K562 (cell line): ENCODE measurements around the gene ELOVL2. TPM values are rescaled to one million over a fixed set of nuclear protein-coding genes. Genes with fewer than 3 reads are reported as not detected.
A peak's percentile ranks its signal among the peaks of the same experiment; 100 is the strongest.

Experiments used
- ATAC-seq: fragments of 200-7000 bp; cut with Tn5 transposase; 3 replicates; pipeline ENCODE4 v1.9.1; 2020; ENCODE audit warnings: moderate library complexity
- BruUV-seq: library from RNA; stranded (reverse); fragments of 400-500 nt; replicated peaks from 2 replicates; lab custom pipeline; 2021; lab: Mats Ljungman, UMichigan
- CTCF ChIA-PET: fragments of 300-600 bp; formaldehyde crosslinking; extraction: SDS; loops from one replicate; lab custom pipeline; 2021; ENCODE audit warnings: low intra/inter-chr PET ratio; lab: Yijun Ruan, JAX
- POLR2A ChIA-PET: fragments of 300-600, 350-650 bp; sonication (Branson Sonifier 250); formaldehyde crosslinking; extraction: SDS; loops from one replicate; lab custom pipeline; 2021; ENCODE audit warnings: antibody characterized with exemption, inconsistent platforms; lab: Yijun Ruan, JAX
- DNase-seq, 4 experiments: peaks; one replicate each; pipeline versions ENCODE4 v3.0.0 to v3.0.0-alpha.2; 2011 to 2018; ENCODE audit warnings: low spot score in 3 of 4, mixed read lengths in 3 of 4; ENCODE audit errors: extremely low read depth in 1 of 4
- FAIRE-seq: peaks from 2 replicates; lab custom pipeline; 2011; peaks lifted over from hg19 to GRCh38; lab: Jason Lieb, UNC
- H2AFZ ChIP-seq: 2 replicates; pipeline ENCODE4 v1.6.0; 2011; ENCODE audit warnings: low read depth, low read length, control low read depth, inconsistent platforms
- H3K27ac ChIP-seq: fragments of 200-600 bp; 3 replicates; pipeline ENCODE4 v1.8.0; 2011; ENCODE audit warnings: low read depth, mild to moderate bottlenecking, control low read depth, inconsistent platforms, low read length, moderate library complexity, mixed read lengths; ENCODE audit errors: extremely low read depth
- H3K27me3 ChIP-seq, 2 experiments: fragments of 300-600 bp in 1 of 2; 2 replicates in 1 of 2; 3 replicates in 1 of 2; pipeline versions ENCODE4 v1.6.0 to v1.8.0; 2011; ENCODE audit warnings: inconsistent platforms in 2 of 2, low read length in 2 of 2, mild to moderate bottlenecking in 1 of 2, mixed read lengths in 1 of 2, moderate library complexity in 1 of 2; ENCODE audit not compliant: control insufficient read depth in 2 of 2, insufficient read depth in 2 of 2
- H3K36me3 ChIP-seq: fragments of 300-600 bp; 3 replicates; pipeline ENCODE4 v1.8.0; 2011; ENCODE audit warnings: mild to moderate bottlenecking, low read length, inconsistent platforms; ENCODE audit not compliant: control insufficient read depth, insufficient read depth
- H3K4me1 ChIP-seq, 2 experiments: fragments of 200-600 bp in 1 of 2; replicated peaks in 1 of 2; 2 replicates in 1 of 2; 3 replicates in 1 of 2; pipeline versions ENCODE4 v1.5.1 to v1.8.0; 2011; ENCODE audit warnings: inconsistent platforms in 2 of 2, low read length in 2 of 2, mild to moderate bottlenecking in 1 of 2, mixed read lengths in 1 of 2, moderate library complexity in 1 of 2; ENCODE audit not compliant: control insufficient read depth in 2 of 2, insufficient read depth in 2 of 2
- H3K4me2 ChIP-seq: 2 replicates; pipeline ENCODE4 v1.6.1; 2011; ENCODE audit warnings: low read length, control low read depth, inconsistent platforms, mixed read lengths; ENCODE audit not compliant: insufficient read depth
- H3K4me3 ChIP-seq: fragments of 200-600 bp; sonication (generic), shearing (Covaris generic); 2 replicates; pipeline ENCODE4 v1.5.1; 2016; ENCODE audit warnings: control low read depth, inconsistent platforms
- H3K79me2 ChIP-seq: fragments of 200-600 bp; 3 replicates; pipeline ENCODE4 v1.8.0; 2011; ENCODE audit warnings: low read length, inconsistent platforms; ENCODE audit not compliant: control insufficient read depth, insufficient read depth
- H3K9ac ChIP-seq, 2 experiments: 2 replicates each; pipeline versions ENCODE4 v1.6.0 to v1.6.1; 2011; ENCODE audit warnings: low read depth in 2 of 2, low read length in 2 of 2, control low read depth in 1 of 2, inconsistent platforms in 1 of 2, mild to moderate bottlenecking in 1 of 2, mixed read lengths in 1 of 2; ENCODE audit not compliant: insufficient read depth in 1 of 2
- H3K9me1 ChIP-seq: one replicate; pipeline ENCODE4 v1.6.0; 2011; ENCODE audit warnings: inconsistent platforms, mild to moderate bottlenecking, low read length, moderate library complexity; ENCODE audit not compliant: control insufficient read depth, insufficient read depth
- H3K9me3 ChIP-seq: replicated peaks from 2 replicates; pipeline ENCODE4 v1.5.1; 2011; ENCODE audit warnings: low read depth, low read length, inconsistent platforms; ENCODE audit not compliant: control insufficient read depth, insufficient read depth
- H4K20me1 ChIP-seq: replicated peaks from 2 replicates; pipeline ENCODE4 v1.6.1; 2011; ENCODE audit warnings: low read length, inconsistent platforms, mixed read lengths; ENCODE audit not compliant: control insufficient read depth, insufficient read depth
- ARID3B ChIP-seq: fragments of 250-450 bp; sonication (Bioruptor Pico); IDR thresholded peaks from 2 replicates; pipeline ENCODE4 v1.4.0; 2020; ENCODE audit warnings: borderline replicate concordance
- CBX3 ChIP-seq, 2 experiments: IDR thresholded peaks; 1 replicate in 1 of 2; 2 replicates in 1 of 2; pipeline ENCODE4 v1.6.1; 2012; ENCODE audit warnings: inconsistent platforms in 2 of 2, low read length in 2 of 2, borderline replicate concordance in 1 of 2, control low read depth in 1 of 2
- CREB1 ChIP-seq, 2 experiments: sonication (generic) in 1 of 2; formaldehyde crosslinking in 1 of 2; IDR thresholded peaks; 2 replicates each; pipeline versions ENCODE4 v1.6.1 to v1.8.0; 2012 to 2022; ENCODE audit warnings: inconsistent platforms in 1 of 2, mild to moderate bottlenecking in 1 of 2, missing genetic modification reagents in 1 of 2, moderate library complexity in 1 of 2
- CTCF ChIP-seq, 3 experiments: IDR thresholded peaks in 2 of 3; conservative IDR thresholded peaks in 1 of 3; 2 replicates each; pipeline ENCODE4 v1.5.1; 2011 to 2012; ENCODE audit warnings: low read length in 3 of 3, mild to moderate bottlenecking in 3 of 3, control low read depth in 2 of 3, improper control_type of control experiment in 1 of 3, inconsistent platforms in 1 of 3, low read depth in 1 of 3, mixed read lengths in 1 of 3, moderate library complexity in 1 of 3; ENCODE audit not compliant: insufficient read depth in 2 of 3
- EP400 ChIP-seq: fragments of 450-650 bp; IDR thresholded peaks from 2 replicates; pipeline ENCODE4 v1.6.1; 2017; ENCODE audit warnings: antibody characterized with exemption, mild to moderate bottlenecking, moderate library complexity
- FOS ChIP-seq: IDR thresholded peaks from 3 replicates; pipeline ENCODE4 v1.6.1; 2011; ENCODE audit not compliant: insufficient read length; ENCODE audit errors: extremely low read depth
- GATAD2B ChIP-seq: fragments of 450-650 bp; IDR thresholded peaks from 2 replicates; pipeline ENCODE4 v1.6.1; 2017; ENCODE audit warnings: mild to moderate bottlenecking, borderline replicate concordance
- HCFC1 ChIP-seq: IDR thresholded peaks from 2 replicates; pipeline ENCODE4 v1.6.1; 2012; ENCODE audit warnings: low read depth, low read length, improper control_type of control experiment
- KDM5B ChIP-seq: fragments of 200-600 bp; sonication (generic); IDR thresholded peaks from 2 replicates; pipeline ENCODE4 v1.6.1; 2012; ENCODE audit warnings: low read depth, mild to moderate bottlenecking, moderate library complexity, low read length, control low read depth, inconsistent platforms; ENCODE audit not compliant: insufficient replicate concordance
- PML ChIP-seq: IDR thresholded peaks from 2 replicates; pipeline ENCODE4 v1.6.1; 2012; ENCODE audit warnings: low read length, inconsistent platforms
- POLR2B ChIP-seq: fragments of 450-650 bp; IDR thresholded peaks from 2 replicates; pipeline ENCODE4 v1.6.1; 2018; ENCODE audit warnings: low read depth; ENCODE audit not compliant: partially characterized antibody
- SMARCA4 ChIP-seq: fragments of 450-650 bp; IDR thresholded peaks from 2 replicates; pipeline ENCODE4 v1.6.1; 2016
- THRA ChIP-seq: fragments of 450-650 bp; IDR thresholded peaks from 2 replicates; pipeline ENCODE4 v1.6.1; 2017; ENCODE audit warnings: mild to moderate bottlenecking, moderate library complexity
- ZKSCAN1 ChIP-seq: fragments of 150-350 bp; IDR thresholded peaks from 2 replicates; pipeline ENCODE4 v1.6.1; 2016; ENCODE audit warnings: low read depth, low read length
- ZNF785 ChIP-seq: fragments of 250-450 bp; sonication (Bioruptor Pico); IDR thresholded peaks from 2 replicates; pipeline ENCODE4 v1.4.0; 2020; ENCODE audit warnings: mild to moderate bottlenecking
- ZNF79 ChIP-seq: fragments of 250-450 bp; sonication (Bioruptor Pico); IDR thresholded peaks from 2 replicates; pipeline ENCODE4 v1.4.0; 2020; ENCODE audit warnings: low read depth, mild to moderate bottlenecking, moderate library complexity
- WGBS: fragments of 100-300 bp; shearing (Covaris generic); methylation state at CpG from one replicate; pipeline ENCODE4 v1.1.6; 2016; ENCODE audit warnings: low coverage, mixed read lengths; ENCODE audit not compliant: insufficient coverage; ENCODE audit errors: missing lambda C conversion rate; 5-methylcytosine and 5-hydroxymethylcytosine counted together
- in situ Hi-C: fragments of 300-500 bp; cut with MboI; formaldehyde crosslinking; loops from 4 replicates; pipeline ENCODE4 v1.15.0; 2018; ENCODE audit warnings: inconsistent platforms, mixed read lengths
- intact Hi-C: fragments of 100-400 bp; cut with micrococcal nuclease; formaldehyde crosslinking; loops from 2 replicates; pipeline ENCODE4 v1.14.2; 2022
- polyA plus RNA-seq, 8 experiments: library from polyadenylated mRNA; depleted of rRNA in 4 of 8; stranded (reverse) in 5 of 8; unstranded in 3 of 8; fragments of >200 nt; fragmentation: Nextera tagmentation in 2 of 8; fragmentation: Illumina TruSeq in 1 of 8; extraction: Ambion mirVana in 2 of 8; extraction: Trizol in 1 of 8; gene quantifications; 2 replicates each; pipeline versions ENCODE4 v1.2.1 to v1.2.3, GENCODE V29; 2011 to 2014; ENCODE audit warnings: inconsistent platforms in 1 of 8, missing spikeins in 1 of 8
- total RNA-seq, 7 experiments: library from RNA; depleted of rRNA in 6 of 7; stranded (reverse); fragments of >200 nt in 6 of 7; fragmentation: Illumina TruSeq in 2 of 7; extraction: Trizol in 2 of 7; gene quantifications; 2 replicates each; pipeline versions ENCODE4 v1.2.1 to v1.2.3, GENCODE V29; 2011 to 2021; ENCODE audit warnings: low replicate concordance in 1 of 7

Gene ELOVL2
- total and polyA plus RNA-seq, 9 of the 15 experiments (the other 6 are each of a cell fraction or from before 2014, with no cell fraction given), result 0.05 to 0.96 (median 0.31) TPM

DNA sequence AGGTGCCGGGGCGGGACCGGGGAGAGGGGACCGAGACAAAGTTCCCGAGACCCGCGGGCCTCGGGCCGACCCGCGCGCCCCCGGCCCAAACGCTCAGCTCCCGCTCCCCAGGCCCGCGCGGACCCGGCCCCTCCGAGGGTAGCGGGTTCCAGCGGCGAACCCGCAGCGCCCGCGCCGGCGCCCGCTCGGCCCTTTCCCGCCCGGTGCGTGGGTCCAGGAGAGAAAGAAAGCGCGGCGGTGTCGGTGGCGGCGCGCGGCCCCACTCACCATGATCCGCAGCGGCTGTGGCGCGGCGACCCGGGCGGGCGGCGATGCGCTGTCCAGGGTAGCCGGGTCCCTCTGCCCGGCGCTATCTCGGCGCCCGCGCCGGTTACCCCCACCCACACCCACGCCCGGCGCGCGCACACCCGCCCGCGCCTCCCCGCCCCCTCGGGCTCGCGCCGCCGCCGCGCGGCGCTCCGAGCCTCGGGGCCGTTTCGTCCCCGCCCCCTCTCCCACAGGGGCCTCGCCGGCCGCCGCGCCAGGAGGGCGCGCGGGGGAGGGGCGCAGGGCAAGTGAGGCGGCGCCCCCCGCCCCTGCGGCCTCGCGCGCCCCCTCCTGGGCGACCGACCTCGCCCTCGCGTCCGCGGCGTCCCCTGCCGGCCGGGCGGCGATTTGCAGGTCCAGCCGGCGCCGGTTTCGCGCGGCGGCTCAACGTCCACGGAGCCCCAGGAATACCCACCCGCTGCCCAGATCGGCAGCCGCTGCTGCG, at the start of gene ELOVL2 (continued):
- TF ChIP-seq CREB1 (IDR thresholded peaks at IDR 0.05), result 0 out of 2 replicates have a peak, but pooled peaks have one; percentile 11
- no peak for TF ChIP-seq CREB1 (CRISPR knock-in tag; IDR thresholded peaks at IDR 0.05)
- TF ChIP-seq KDM5B, result peak; percentile 17
- TF ChIP-seq GATAD2B, result peak; percentile 85
- no peak for TF ChIP-seq FOS
- TF ChIP-seq CTCF (IDR thresholded peaks at IDR 0.05 in 2 of 3, conservative IDR thresholded peaks at IDR 0.05 in 1 of 3; ENCODE audit: insufficient read depth in 2 of 3, low read depth in 1 of 3, low read length in 3 of 3), result peak; percentile 82 to 99 (median 99)
- TF ChIP-seq HCFC1, result peak; percentile 48
- TF ChIP-seq CBX3 (IDR thresholded peaks at IDR 0.05; ENCODE audit: borderline replicate concordance in 1 of 2, low read length in 2 of 2), result peak in 1 of 2 experiments; percentile 81; a peak in 1 of 3 replicates
- TF ChIP-seq, all 486 proteins: peak for 48

DNA sequence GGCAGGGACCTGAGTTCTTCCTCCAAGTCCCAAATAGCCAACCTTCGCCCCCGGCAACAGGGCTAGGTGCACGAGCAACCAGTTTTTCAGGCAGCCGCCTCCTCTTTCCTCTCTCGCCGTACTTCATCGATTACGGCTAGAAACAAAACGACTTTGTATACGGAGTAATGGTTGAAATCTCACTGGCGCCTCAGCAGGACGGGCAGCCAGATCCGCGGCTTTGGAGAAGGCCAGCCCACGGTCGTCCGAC, 49.2 kb upstream of the ELOVL2 start:
- Histone ChIP-seq H3K9me3 (no peaks in the 10 kb centered on the region), H4K20me1 (no peaks in the 10 kb centered on the region), H3K4me2 (peak overlapping the region; percentile 97), H3K27ac (peak overlapping the region; percentile 91), H3K9ac (peak overlapping the region; percentile 90 to 92), H3K4me3 (peak overlapping the region; percentile 68), H2AFZ (peak overlapping the region; percentile 97), H3K36me3 (no peaks in the 10 kb centered on the region; the same call in 2 of the 3 replicates), H3K9me1 (no peaks in the 10 kb centered on the region), H3K27me3 (no peaks in the 10 kb centered on the region), H3K79me2 (peaks cover 43% of the 10 kb centered on the region), H3K4me1 (peaks cover 12 to 15% of the 10 kb centered on the region in 2 experiments)
- ChIA-PET POLR2A (interaction anchor here (0.6 to 2.4 kb wide), 12 partner anchors 8 to 632 kb away, joined by 3 to 16 read pairs (median 3); partner anchors contain the start of gene SYCP2L), CTCF (interaction anchor here (0.9 to 1.6 kb wide), 2 partner anchors 50 to 52 kb away, joined by 3 to 6 read pairs; no protein-coding TSS in a partner anchor)
- in situ Hi-C loops (no loop called here), intact Hi-C loops (no loop called here)
- FAIRE-seq, result no peak
- no TSS peak for BruUV-seq
- WGBS, result 0% methylated on average over 16 of the region's 17 CpGs
- ATAC-seq, result peak; percentile 3
- DNase-seq, result no peak
- TF ChIP-seq ZNF785 (no peak), EP400 (peak; percentile 59; the same call in 1 of the 2 replicates), POLR2B (peak; percentile 73), SMARCA4 (0 out of 2 replicates have a peak, but pooled peaks have one; percentile 8), PML (0 out of 2 replicates have a peak, but pooled peaks have one; percentile 36), THRA (no peak), ZNF79 (CRISPR knock-in tag) (no peak), ARID3B (0 out of 2 replicates have a peak, but pooled peaks have one; percentile 3), ZKSCAN1 (0 out of 2 replicates have a peak, but pooled peaks have one; percentile 8)
